Fibroblast of lung (primary cell): ENCODE results near the gene AKAP6. TPM values are rescaled to one million over a fixed set of nuclear protein-coding genes. Genes with fewer than 3 reads are reported as not detected.

Experiments used
- DNase-seq, 2 donors: peaks; one replicate each; pipeline versions ENCODE4 v3.0.0 to v3.0.0-alpha.2; 2010; ENCODE audit warnings: low read depth in 2 of 2
- H2AFZ ChIP-seq: 2 replicates; pipeline ENCODE4 v1.5.1; 2012; ENCODE audit warnings: low read length, control low read depth, inconsistent platforms
- H3K27ac ChIP-seq: 2 replicates; pipeline ENCODE4 v1.5.1; 2011; ENCODE audit warnings: low read length, control low read depth; ENCODE audit not compliant: insufficient read depth
- H3K27me3 ChIP-seq: 2 replicates; pipeline ENCODE4 v1.5.1; 2011; ENCODE audit warnings: mild to moderate bottlenecking, low read length; ENCODE audit not compliant: control insufficient read depth, insufficient read depth
- H3K36me3 ChIP-seq: 2 replicates; pipeline ENCODE4 v1.5.1; 2011; ENCODE audit warnings: low read length; ENCODE audit not compliant: control insufficient read depth, insufficient read depth
- H3K4me1 ChIP-seq: 2 replicates; pipeline ENCODE4 v1.5.1; 2011; ENCODE audit warnings: low read length; ENCODE audit not compliant: control insufficient read depth, insufficient read depth; ENCODE audit errors: extremely low read depth
- H3K4me2 ChIP-seq: 2 replicates; pipeline ENCODE4 v1.5.1; 2011; ENCODE audit warnings: low read length, control low read depth; ENCODE audit not compliant: insufficient read depth; ENCODE audit errors: extremely low read depth
- H3K4me3 ChIP-seq, 4 experiments: fragments of 200-600 bp in 1 of 4; sonication (generic) in 1 of 4; replicated peaks in 1 of 4; 2 replicates each; pipeline ENCODE4 v1.5.1; 2011 to 2016; ENCODE audit warnings: low read length in 4 of 4, low read depth in 3 of 4, mild to moderate bottlenecking in 3 of 4, control low read depth in 2 of 4, inconsistent platforms in 1 of 4, mixed read lengths in 1 of 4; ENCODE audit not compliant: insufficient read depth in 1 of 4; ENCODE audit errors: control extremely low read depth in 1 of 4
- H3K79me2 ChIP-seq: 2 replicates; pipeline ENCODE4 v1.5.1; 2012; ENCODE audit warnings: mild to moderate bottlenecking, low read length, inconsistent platforms; ENCODE audit not compliant: control insufficient read depth, insufficient read depth
- H3K9ac ChIP-seq: 2 replicates; pipeline ENCODE4 v1.5.1; 2011; ENCODE audit warnings: mild to moderate bottlenecking, low read length, control low read depth; ENCODE audit not compliant: insufficient read depth
- H3K9me3 ChIP-seq: 2 replicates; pipeline ENCODE4 v1.5.1; 2012; ENCODE audit warnings: low read depth, low read length; ENCODE audit not compliant: control insufficient read depth, insufficient read depth
- H4K20me1 ChIP-seq: 2 replicates; pipeline ENCODE4 v1.5.1; 2011; ENCODE audit warnings: low read length; ENCODE audit not compliant: control insufficient read depth, insufficient read depth; ENCODE audit errors: extremely low read depth
- CTCF ChIP-seq, 2 donors: IDR thresholded peaks in 1 of 2; conservative IDR thresholded peaks in 1 of 2; 1 replicate in 1 of 2; 2 replicates in 1 of 2; pipeline ENCODE4 v1.5.1; 2011 to 2012; ENCODE audit warnings: low read length in 2 of 2, control low read depth in 1 of 2, inconsistent platforms in 1 of 2, low read depth in 1 of 2, mild to moderate bottlenecking in 1 of 2
- EZH2 ChIP-seq: IDR thresholded peaks from 2 replicates; pipeline ENCODE4 v1.5.1; 2012; ENCODE audit warnings: low read length, control low read depth, mild to moderate bottlenecking; ENCODE audit errors: missing control alignments
- polyA plus RNA-seq, 2 donors: library from polyadenylated mRNA; depleted of rRNA in 1 of 2; stranded (reverse) in 1 of 2; unstranded in 1 of 2; fragments of >200 nt; gene quantifications; 2 replicates each; pipeline ENCODE4 v1.2.1, GENCODE V29; 2011 to 2012; ENCODE audit warnings: missing spikeins in 1 of 2
- total RNA-seq: library from RNA; depleted of rRNA; stranded (reverse); fragments of >200 nt; gene quantifications from 2 replicates; pipeline ENCODE4 v1.2.1, GENCODE V29; 2014

The AKAP6 gene
- total and polyA plus RNA-seq, 2 donors (not counting 1 experiment from before 2014, with no cell fraction given), result 3.3 to 10.9 TPM

GRCh38 chr14:32762886-32763285 lies 433.8 kb downstream of the AKAP6 start:
- Histone ChIP-seq H3K4me2 (no peak overlapping the region), H3K4me3 (no peak overlapping the region), H3K36me3 (no peaks in the 10 kb centered on the region), H3K9me3 (no peaks in the 10 kb centered on the region), H3K9ac (no peak overlapping the region), H4K20me1 (no peaks in the 10 kb centered on the region), H3K4me1 (no peaks in the 10 kb centered on the region), H3K27me3 (no peaks in the 10 kb centered on the region), H2AFZ (no peak overlapping the region), H3K79me2 (no peaks in the 10 kb centered on the region), H3K27ac (no peak overlapping the region)
- TF ChIP-seq EZH2 (no peak), CTCF (conservative IDR thresholded peaks at IDR 0.05 in 1 of 2, IDR thresholded peaks at IDR 0.05 in 1 of 2; ENCODE audit: low read depth in 1 of 2, low read length in 2 of 2) (no peak)
- peak; percentile 23 to 50 for DNase-seq

GRCh38 chr14:32763673-32764072 lies 434.6 kb downstream of the AKAP6 start:
- DNase-seq, result no peak
- H3K27ac ChIP-seq, result no peak overlapping the region
- no peak for TF ChIP-seq CTCF (conservative IDR thresholded peaks at IDR 0.05 in 1 of 2, IDR thresholded peaks at IDR 0.05 in 1 of 2; ENCODE audit: low read depth in 1 of 2, low read length in 2 of 2)
- no peak for TF ChIP-seq EZH2
- H3K79me2 ChIP-seq, result no peaks in the 10 kb centered on the region
- no peak overlapping the region for H3K4me3 ChIP-seq
- no peaks in the 10 kb centered on the region for H4K20me1 ChIP-seq
- H3K4me2 ChIP-seq, result no peak overlapping the region
- no peaks in the 10 kb centered on the region for H3K36me3 ChIP-seq
- H3K9ac ChIP-seq, result no peak overlapping the region
- H2AFZ ChIP-seq, result no peak overlapping the region
- H3K4me1 ChIP-seq, result no peaks in the 10 kb centered on the region
- no peaks in the 10 kb centered on the region for H3K9me3 ChIP-seq
- no peaks in the 10 kb centered on the region for H3K27me3 ChIP-seq

- Histone ChIP-seq H2AFZ (no peak overlapping the region), H4K20me1 (no peaks in the 10 kb centered on the region), H3K9ac (no peak overlapping the region), H3K27me3 (no peaks in the 10 kb centered on the region), H3K79me2 (no peaks in the 10 kb centered on the region), H3K4me1 (no peaks in the 10 kb centered on the region), H3K9me3 (no peaks in the 10 kb centered on the region), H3K27ac (no peak overlapping the region), H3K4me3 (no peak overlapping the region), H3K4me2 (no peak overlapping the region), H3K36me3 (no peaks in the 10 kb centered on the region)
- DNase-seq, result peak in 1 of 2 donors; percentile 37
- TF ChIP-seq CTCF (conservative IDR thresholded peaks at IDR 0.05 in 1 of 2, IDR thresholded peaks at IDR 0.05 in 1 of 2; ENCODE audit: low read depth in 1 of 2, low read length in 2 of 2) (no peak), EZH2 (no peak)
Observed at GRCh38 chr14:32764131-32764530, 435.0 kb downstream of the AKAP6 start.
